Thyroid gland (tissue), 4 donors: ENCODE measurements around the gene NPBWR2.

Experiments used
- POLR2A ChIP-seq, 2 donors: fragments of 450-650 bp; IDR thresholded peaks; one replicate each; pipeline ENCODE4 v1.6.1; 2017; ENCODE audit warnings: antibody characterized with exemption in 2 of 2, mild to moderate bottlenecking in 2 of 2, moderate library complexity in 1 of 2
- TF ChIP-seq, protein P1 (sequence below), 6 experiments: fragments of 200-600 bp in 3 of 6; fragments of 450-650 bp in 3 of 6; sonication (generic) in 3 of 6; IDR thresholded peaks; one replicate each; pipeline ENCODE4 v1.5.1; 2016 to 2019; ENCODE audit warnings: antibody characterized with exemption in 6 of 6, mild to moderate bottlenecking in 2 of 6, inconsistent platforms in 1 of 6, moderate library complexity in 1 of 6

DNA sequence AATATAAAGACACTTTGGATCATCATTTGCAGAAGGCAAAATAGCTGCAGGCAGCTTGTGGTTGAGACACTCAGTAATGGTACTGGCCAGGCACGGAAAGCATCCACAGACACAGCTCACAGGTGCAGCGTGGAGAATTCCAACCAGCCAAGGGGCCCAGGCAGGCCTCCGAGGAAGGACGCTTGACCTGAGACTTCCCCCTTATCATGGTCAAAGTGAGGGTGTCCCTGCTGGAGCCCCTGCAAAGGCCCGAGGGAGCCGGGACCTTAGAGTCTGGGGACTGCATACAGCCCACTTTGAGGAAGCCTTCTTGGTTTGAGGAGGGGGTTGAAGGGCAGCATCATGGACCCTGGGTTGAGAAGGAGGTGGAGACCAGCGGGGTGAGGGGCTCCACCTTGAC is 41.8 kb upstream of the NPBWR2 start:
- TF ChIP-seq POLR2A (IDR thresholded peaks at IDR 0.05): no peak
- TF ChIP-seq, protein P1, sequence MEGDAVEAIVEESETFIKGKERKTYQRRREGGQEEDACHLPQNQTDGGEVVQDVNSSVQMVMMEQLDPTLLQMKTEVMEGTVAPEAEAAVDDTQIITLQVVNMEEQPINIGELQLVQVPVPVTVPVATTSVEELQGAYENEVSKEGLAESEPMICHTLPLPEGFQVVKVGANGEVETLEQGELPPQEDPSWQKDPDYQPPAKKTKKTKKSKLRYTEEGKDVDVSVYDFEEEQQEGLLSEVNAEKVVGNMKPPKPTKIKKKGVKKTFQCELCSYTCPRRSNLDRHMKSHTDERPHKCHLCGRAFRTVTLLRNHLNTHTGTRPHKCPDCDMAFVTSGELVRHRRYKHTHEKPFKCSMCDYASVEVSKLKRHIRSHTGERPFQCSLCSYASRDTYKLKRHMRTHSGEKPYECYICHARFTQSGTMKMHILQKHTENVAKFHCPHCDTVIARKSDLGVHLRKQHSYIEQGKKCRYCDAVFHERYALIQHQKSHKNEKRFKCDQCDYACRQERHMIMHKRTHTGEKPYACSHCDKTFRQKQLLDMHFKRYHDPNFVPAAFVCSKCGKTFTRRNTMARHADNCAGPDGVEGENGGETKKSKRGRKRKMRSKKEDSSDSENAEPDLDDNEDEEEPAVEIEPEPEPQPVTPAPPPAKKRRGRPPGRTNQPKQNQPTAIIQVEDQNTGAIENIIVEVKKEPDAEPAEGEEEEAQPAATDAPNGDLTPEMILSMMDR (IDR thresholded peaks at IDR 0.05): no peak
